Astrocyte (in vitro differentiated cells and primary cell): ENCODE results near the gene DUOXA1. TPM values are rescaled to one million over a fixed set of nuclear protein-coding genes. Genes with fewer than 3 reads are reported as not detected.
A peak's percentile ranks its signal among the peaks of the same experiment; 100 is the strongest.

Experiments
- DNase-seq: peaks from one replicate; pipeline ENCODE4 v3.0.0-alpha.2; 2010; ENCODE audit warnings: low read depth
- FAIRE-seq: peaks from 2 replicates; lab custom pipeline; 2011; peaks lifted over from hg19 to GRCh38; lab: Jason Lieb, UNC
- H2AFZ ChIP-seq: 2 replicates; pipeline ENCODE4 v1.6.0; 2012; ENCODE audit warnings: low read depth, low read length, inconsistent platforms
- H3K27ac ChIP-seq: 2 replicates; pipeline ENCODE4 v1.5.1; 2011; ENCODE audit warnings: low read depth, low read length, inconsistent platforms
- H3K27me3 ChIP-seq: 2 replicates; pipeline ENCODE4 v1.6.0; 2011; ENCODE audit warnings: low read length, inconsistent platforms; ENCODE audit not compliant: insufficient read depth
- H3K36me3 ChIP-seq: 2 replicates; pipeline ENCODE4 v1.5.1; 2011; ENCODE audit warnings: low read length, inconsistent platforms; ENCODE audit not compliant: insufficient read depth
- H3K4me1 ChIP-seq: 2 replicates; pipeline ENCODE4 v1.5.1; 2011; ENCODE audit warnings: low read length, inconsistent platforms; ENCODE audit not compliant: insufficient read depth
- H3K4me2 ChIP-seq: 2 replicates; pipeline ENCODE4 v1.6.0; 2012; ENCODE audit warnings: low read length, inconsistent platforms
- H3K4me3 ChIP-seq: 2 replicates; pipeline ENCODE4 v1.5.1; 2011; ENCODE audit warnings: low read depth, mild to moderate bottlenecking, low read length, inconsistent platforms; ENCODE audit not compliant: insufficient read depth
- H3K79me2 ChIP-seq: 2 replicates; pipeline ENCODE4 v1.6.0; 2012; ENCODE audit warnings: mild to moderate bottlenecking, low read length, inconsistent platforms; ENCODE audit not compliant: insufficient read depth
- H3K9ac ChIP-seq: 2 replicates; pipeline ENCODE4 v1.6.0; 2012; ENCODE audit warnings: mild to moderate bottlenecking, low read length, inconsistent platforms
- H3K9me3 ChIP-seq: 2 replicates; pipeline ENCODE4 v1.5.1; 2012; ENCODE audit warnings: low read depth, mild to moderate bottlenecking, low read length, inconsistent platforms; ENCODE audit not compliant: insufficient read depth
- H4K20me1 ChIP-seq: 2 replicates; pipeline ENCODE4 v1.6.0; 2012; ENCODE audit warnings: low read length, inconsistent platforms; ENCODE audit not compliant: insufficient read depth
- H3K27ac Mint-ChIP-seq: one replicate; pipeline ENCODE4 v1.8.0; 2021; ENCODE audit warnings: mild to moderate bottlenecking, mixed read lengths; ENCODE audit not compliant: unreplicated experiment
- H3K27me3 Mint-ChIP-seq: one replicate; pipeline ENCODE4 v1.8.0; 2021; ENCODE audit warnings: low read depth, mixed read lengths; ENCODE audit not compliant: unreplicated experiment
- H3K36me3 Mint-ChIP-seq: one replicate; pipeline ENCODE4 v1.8.0; 2021; ENCODE audit warnings: low read depth, mixed read lengths; ENCODE audit not compliant: unreplicated experiment
- H3K4me1 Mint-ChIP-seq: one replicate; pipeline ENCODE4 v1.8.0; 2021; ENCODE audit warnings: low read depth, mixed read lengths; ENCODE audit not compliant: unreplicated experiment
- H3K4me3 Mint-ChIP-seq: one replicate; pipeline ENCODE4 v1.8.0; 2021; ENCODE audit warnings: mild to moderate bottlenecking, moderate library complexity, mixed read lengths; ENCODE audit not compliant: unreplicated experiment
- H3K9me3 Mint-ChIP-seq: one replicate; pipeline ENCODE4 v1.8.0; 2021; ENCODE audit warnings: mild to moderate bottlenecking, mixed read lengths; ENCODE audit not compliant: unreplicated experiment
- CTCF ChIP-seq: IDR thresholded peaks from 2 replicates; pipeline ENCODE4 v1.5.1; 2011; ENCODE audit warnings: low read depth, mild to moderate bottlenecking, inconsistent platforms, low read length, moderate library complexity; ENCODE audit not compliant: insufficient read depth
- EZH2 ChIP-seq: IDR thresholded peaks from 2 replicates; pipeline ENCODE4 v1.6.1; 2012; ENCODE audit warnings: mild to moderate bottlenecking, low read length, inconsistent platforms; ENCODE audit not compliant: insufficient read depth
- total RNA-seq: library from RNA; stranded (reverse); gene quantifications from 2 replicates; pipeline ENCODE4 v1.2.1, GENCODE V29; 2021

DUOXA1 gene
- total RNA-seq, 1 donor from 2014 or later, result 0.66 TPM

- Histone ChIP-seq H3K9ac (no peak within 1 kb of the TSS), H3K4me1 (no peaks in the 10 kb centered on the region), H3K79me2 (no peaks in the 10 kb centered on the region), H3K27me3 (peaks cover 77% of the 10 kb centered on the region), H3K27ac (no peak within 1 kb of the TSS), H3K4me3 (no peak within 1 kb of the TSS), H3K36me3 (no peaks in the 10 kb centered on the region), H3K9me3 (no peaks in the 10 kb centered on the region), H4K20me1 (no peaks in the 10 kb centered on the region), H3K4me2 (peak within 1 kb of the TSS; percentile 55), H2AFZ (no peak within 1 kb of the TSS)
- DNase-seq (no peak), FAIRE-seq (no peak)
- no peaks in the 10 kb centered on the region for H3K36me3 Mint-ChIP-seq
- no peak for TF ChIP-seq CTCF
- TF ChIP-seq EZH2, result peak; percentile 78
- peaks cover 79% of the 10 kb centered on the region for H3K27me3 Mint-ChIP-seq
- peak within 1 kb of the TSS; percentile 34 for H3K27ac Mint-ChIP-seq
- H3K4me1 Mint-ChIP-seq, result no peaks in the 10 kb centered on the region
- peaks cover 6% of the 10 kb centered on the region for H3K9me3 Mint-ChIP-seq
- H3K4me3 Mint-ChIP-seq, result no peak within 1 kb of the TSS
Measured at GRCh38 chr15:45114076-45114750, 15.5 kb downstream of the DUOXA1 start, which contains the start of the genes DUOX2 and DUOXA2. Gene DUOX2 (minus strand): TSS chr15:45114172. CDS start chr15:45113411, 761 bp downstream. Gene DUOXA2 (plus strand): TSS chr15:45114326. CDS start chr15:45114606, 280 bp downstream.

DNA sequence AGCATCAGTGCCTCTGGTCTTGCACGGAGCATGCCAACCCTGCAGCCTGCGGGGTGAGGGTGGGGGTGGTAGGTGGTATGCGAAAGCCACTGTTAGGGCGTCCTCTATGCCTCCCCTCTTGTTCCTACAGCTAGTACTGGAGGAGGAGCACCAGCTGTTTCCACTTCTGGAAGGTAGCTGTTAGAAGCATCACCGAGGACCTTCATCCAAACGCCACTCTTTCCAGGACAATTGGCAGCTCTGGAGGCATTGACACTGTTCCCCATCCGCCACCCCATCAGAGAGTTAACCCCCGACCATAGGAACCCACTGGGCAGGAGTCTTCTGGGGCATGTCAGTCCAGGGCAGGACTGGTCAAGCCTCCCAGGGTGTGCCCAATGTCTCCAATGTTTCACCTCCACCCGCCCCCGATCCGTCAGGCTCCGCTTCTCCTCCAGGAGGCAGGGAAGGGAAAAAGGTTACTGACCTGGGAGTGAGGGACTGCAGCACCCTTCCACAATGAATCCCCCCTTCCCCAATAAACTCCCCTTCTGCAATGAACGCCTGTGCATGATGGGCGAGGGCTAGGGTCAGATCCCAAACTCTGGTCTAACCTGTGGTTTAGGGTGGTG lies 16.2 kb downstream of the DUOXA1 start:
- Histone ChIP-seq H3K9ac (no peak overlapping the region), H3K27me3 (peaks cover 81% of the 10 kb centered on the region), H3K79me2 (no peaks in the 10 kb centered on the region), H2AFZ (no peak overlapping the region), H3K9me3 (no peaks in the 10 kb centered on the region), H3K4me1 (no peaks in the 10 kb centered on the region), H4K20me1 (no peaks in the 10 kb centered on the region), H3K27ac (no peak overlapping the region), H3K4me3 (no peak overlapping the region), H3K36me3 (no peaks in the 10 kb centered on the region), H3K4me2 (no peak overlapping the region)
- Mint-ChIP-seq H3K36me3 (no peaks in the 10 kb centered on the region), H3K4me3 (no peak overlapping the region), H3K27me3 (peaks cover 85% of the 10 kb centered on the region), H3K9me3 (peaks cover 6% of the 10 kb centered on the region), H3K27ac (no peak overlapping the region), H3K4me1 (no peaks in the 10 kb centered on the region)
- FAIRE-seq (no peak), DNase-seq (no peak)
- no peak for TF ChIP-seq CTCF
- no peak for TF ChIP-seq EZH2
